K562 (cell line): Measurements from ENCODE around the gene WDR47. TPM values are rescaled to one million over a fixed set of nuclear protein-coding genes. Genes with fewer than 3 reads are reported as not detected.

Source experiments
- CHD2 ChIP-seq: IDR thresholded peaks from 2 replicates; pipeline ENCODE4 v1.6.1; 2011; ENCODE audit warnings: low read depth, low read length
- ETV6 ChIP-seq, 3 experiments: fragments of 150-350 bp in 1 of 3; sonication (generic) in 1 of 3; formaldehyde crosslinking in 1 of 3; IDR thresholded peaks; 2 replicates each; pipeline versions ENCODE4 v1.6.1 to v1.8.0; 2014 to 2022; ENCODE audit warnings: borderline replicate concordance in 2 of 3, low read depth in 2 of 3, antibody characterized with exemption in 1 of 3, low read length in 1 of 3, mild to moderate bottlenecking in 1 of 3, missing genetic modification reagents in 1 of 3
- HMG20B ChIP-seq: fragments of 250-450 bp; sonication (Bioruptor Pico); IDR thresholded peaks from 2 replicates; pipeline ENCODE4 v1.5.0; 2021; ENCODE audit warnings: mild to moderate bottlenecking
- KDM1A ChIP-seq, 2 experiments: fragments of 450-650 bp; IDR thresholded peaks; 2 replicates each; pipeline ENCODE4 v1.6.1; 2016; ENCODE audit warnings: mild to moderate bottlenecking in 2 of 2
- NKRF ChIP-seq: fragments of 450-650 bp; IDR thresholded peaks from 2 replicates; pipeline ENCODE4 v1.6.1; 2016; ENCODE audit warnings: borderline replicate concordance
- NR2C1 ChIP-seq, 2 experiments: fragments of 450-650 bp; IDR thresholded peaks; 2 replicates each; pipeline ENCODE4 v1.6.1; 2017; ENCODE audit warnings: mild to moderate bottlenecking in 2 of 2, antibody characterized with exemption in 1 of 2, inconsistent platforms in 1 of 2, missing compliant biosample characterization in 1 of 2, missing genetic modification characterization in 1 of 2
- REST ChIP-seq, 2 experiments: fragments of 450-650 bp; formaldehyde crosslinking in 1 of 2; IDR thresholded peaks; 2 replicates each; pipeline versions ENCODE4 v1.4.0 to v1.6.1; 2014 to 2020; ENCODE audit warnings: mild to moderate bottlenecking in 2 of 2, borderline replicate concordance in 1 of 2, low read depth in 1 of 2
- ZNF384 ChIP-seq: IDR thresholded peaks from 2 replicates; pipeline ENCODE4 v1.6.1; 2012; ENCODE audit warnings: low read depth, low read length, improper control_type of control experiment
- ZNF592 ChIP-seq: fragments of 450-650 bp; IDR thresholded peaks from 2 replicates; pipeline ENCODE4 v1.6.1; 2017; ENCODE audit warnings: antibody characterized with exemption, mild to moderate bottlenecking
- ZNF699 ChIP-seq: fragments of 250-450 bp; sonication (Bioruptor Pico); IDR thresholded peaks from 2 replicates; pipeline ENCODE4 v1.8.0; 2021; ENCODE audit warnings: mild to moderate bottlenecking, moderate library complexity; ENCODE audit not compliant: insufficient replicate concordance
- polyA plus RNA-seq, 8 experiments: library from polyadenylated mRNA; depleted of rRNA in 4 of 8; stranded (reverse) in 5 of 8; unstranded in 3 of 8; fragments of >200 nt; fragmentation: Nextera tagmentation in 2 of 8; fragmentation: Illumina TruSeq in 1 of 8; extraction: Ambion mirVana in 2 of 8; extraction: Trizol in 1 of 8; gene quantifications; 2 replicates each; pipeline versions ENCODE4 v1.2.1 to v1.2.3, GENCODE V29; 2011 to 2014; ENCODE audit warnings: inconsistent platforms in 1 of 8, missing spikeins in 1 of 8
- total RNA-seq, 7 experiments: library from RNA; depleted of rRNA in 6 of 7; stranded (reverse); fragments of >200 nt in 6 of 7; fragmentation: Illumina TruSeq in 2 of 7; extraction: Trizol in 2 of 7; gene quantifications; 2 replicates each; pipeline versions ENCODE4 v1.2.1 to v1.2.3, GENCODE V29; 2011 to 2021; ENCODE audit warnings: low replicate concordance in 1 of 7

Gene WDR47
- total and polyA plus RNA-seq, 9 of the 15 experiments (the other 6 are each of a cell fraction or from before 2014, with no cell fraction given): 1.3 to 10.1 (median 4.9) TPM

GRCh38 chr1:108963052-108963686, 78.7 kb downstream of the WDR47 start, which contains the start of gene CLCC1 (continued):
- peak; percentile 90 for TF ChIP-seq ZNF592
- peak; percentile 61; the same call in 1 of the 2 replicates for TF ChIP-seq NKRF
- no peak for TF ChIP-seq ZNF699 (CRISPR knock-in tag)
- no peak for TF ChIP-seq HMG20B (CRISPR knock-in tag)
- no peak for TF ChIP-seq NR2C1 (IDR thresholded peaks at IDR 0.05)
- TF ChIP-seq NR2C1 (tag; IDR thresholded peaks at IDR 0.05): no peak
- no peak; the same call in none of the 2 replicates for TF ChIP-seq REST (IDR thresholded peaks at IDR 0.05; ENCODE audit: borderline replicate concordance)
- peak; percentile 45; the same call in 1 of the 2 replicates for TF ChIP-seq REST (CRISPR knock-in tag; IDR thresholded peaks at IDR 0.05; ENCODE audit: low read depth)
- TF ChIP-seq ETV6 (IDR thresholded peaks at IDR 0.05; ENCODE audit: borderline replicate concordance in 1 of 2, low read depth in 2 of 2, low read length in 1 of 2): no peak
- no peak; the same call in 1 of the 2 replicates for TF ChIP-seq ETV6 (CRISPR knock-in tag; IDR thresholded peaks at IDR 0.05; ENCODE audit: borderline replicate concordance)
- no peak for TF ChIP-seq ZNF384
- no peak for TF ChIP-seq KDM1A (IDR thresholded peaks at IDR 0.05)
- no peak for TF ChIP-seq CHD2
